HG02840 (cell line): ENCODE results near the gene RNASEH2A.

Experiments used
- ATAC-seq: cut with Tn5 transposase; IDR thresholded peaks from one replicate; pipeline ENCODE4 v1.9.1; 2021; ENCODE audit warnings: mild to moderate bottlenecking, moderate library complexity, moderate number of reproducible peaks; ENCODE audit not compliant: unreplicated experiment, low FRiP score

RNASEH2A gene

GRCh38 chr19:12806242-12807081, at the start of gene RNASEH2A:
Gene RNASEH2A, plus strand, starts transcription at chr19:12806584. Its CDS starts 90 bp downstream, at chr19:12806674.
- ATAC-seq = peak; percentile 77

- no peak for ATAC-seq
Observed at GRCh38 chr19:12757544-12758274, 48.7 kb upstream of the RNASEH2A start.

GRCh38 chr19:12759686-12760085, 46.7 kb upstream of the RNASEH2A start:
- no peak for ATAC-seq

- no peak for ATAC-seq
Observed at GRCh38 chr19:12763100-12763499, 43.3 kb upstream of the RNASEH2A start.

GRCh38 chr19:12764698-12765097, 41.7 kb upstream of the RNASEH2A start:
- no peak for ATAC-seq

GRCh38 chr19:12766051-12766521, 40.3 kb upstream of the RNASEH2A start:
- no peak for ATAC-seq

GRCh38 chr19:12767150-12767549, 39.2 kb upstream of the RNASEH2A start:
- ATAC-seq = no peak

GRCh38 chr19:12767666-12768065, 38.7 kb upstream of the RNASEH2A start:
- ATAC-seq = no peak

- no peak for ATAC-seq
Observed at GRCh38 chr19:12769689-12770088, 36.7 kb upstream of the RNASEH2A start.

GRCh38 chr19:12770922-12771321, 35.5 kb upstream of the RNASEH2A start:
- ATAC-seq = no peak

GRCh38 chr19:12772323-12772722, 34.1 kb upstream of the RNASEH2A start:
- no peak for ATAC-seq

- no peak for ATAC-seq
Observed at GRCh38 chr19:12773571-12773970, 32.8 kb upstream of the RNASEH2A start.

GRCh38 chr19:12774588-12775555, 31.5 kb upstream of the RNASEH2A start, which contains the start of gene HOOK2:
Gene HOOK2, minus strand, starts transcription at chr19:12775552. Its CDS starts 103 bp downstream, at chr19:12775449.
- ATAC-seq = peak; percentile 1

GRCh38 chr19:12777217-12778016, 29.0 kb upstream of the RNASEH2A start:
- ATAC-seq = no peak

- ATAC-seq = no peak
Observed at GRCh38 chr19:12778017-12778904, 28.1 kb upstream of the RNASEH2A start.

GRCh38 chr19:12778905-12779161, 27.6 kb upstream of the RNASEH2A start:
- no peak for ATAC-seq

- ATAC-seq = no peak
Observed at GRCh38 chr19:12779162-12779993, 27.0 kb upstream of the RNASEH2A start.

- no peak for ATAC-seq
Observed at GRCh38 chr19:12782174-12782423, 24.3 kb upstream of the RNASEH2A start.
